Prostate gland (tissue), 2 donors: ENCODE measurements around the gene PCDH9.

Experiments used
- POLR2A ChIP-seq: fragments of 450-650 bp; IDR thresholded peaks from one replicate; pipeline ENCODE4 v1.6.1; 2016; ENCODE audit warnings: antibody characterized with exemption, mild to moderate bottlenecking
- TF ChIP-seq, protein P1 (sequence below), 4 experiments: fragments of 200-600 bp in 2 of 4; fragments of 450-650 bp in 2 of 4; sonication (generic) in 2 of 4; IDR thresholded peaks; 1 replicate in 3 of 4; 2 replicates in 1 of 4; pipeline ENCODE4 v1.5.1; 2016 to 2019; ENCODE audit warnings: antibody characterized with exemption in 4 of 4, mild to moderate bottlenecking in 2 of 4, moderate library complexity in 2 of 4

DNA sequence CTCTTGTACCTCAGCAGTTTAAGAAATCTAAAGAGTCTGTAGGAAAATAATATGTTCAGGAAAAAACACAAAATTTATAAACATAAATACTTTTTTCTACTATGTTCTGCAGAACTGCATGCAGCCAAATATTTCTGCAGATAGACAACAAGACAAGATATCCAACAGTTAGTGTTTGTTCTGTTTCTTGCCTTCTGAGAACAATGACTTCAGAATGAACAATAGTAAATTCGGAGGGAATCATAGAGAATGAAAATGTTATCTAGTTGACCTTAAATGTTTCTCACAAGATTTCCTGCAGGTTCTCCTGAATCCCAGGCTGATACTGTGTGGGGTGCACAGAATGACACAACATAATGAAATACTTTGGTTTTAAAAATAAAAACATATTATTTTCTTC, 180.4 kb downstream of the PCDH9 start:
- TF ChIP-seq POLR2A = no peak
- TF ChIP-seq, protein P1, sequence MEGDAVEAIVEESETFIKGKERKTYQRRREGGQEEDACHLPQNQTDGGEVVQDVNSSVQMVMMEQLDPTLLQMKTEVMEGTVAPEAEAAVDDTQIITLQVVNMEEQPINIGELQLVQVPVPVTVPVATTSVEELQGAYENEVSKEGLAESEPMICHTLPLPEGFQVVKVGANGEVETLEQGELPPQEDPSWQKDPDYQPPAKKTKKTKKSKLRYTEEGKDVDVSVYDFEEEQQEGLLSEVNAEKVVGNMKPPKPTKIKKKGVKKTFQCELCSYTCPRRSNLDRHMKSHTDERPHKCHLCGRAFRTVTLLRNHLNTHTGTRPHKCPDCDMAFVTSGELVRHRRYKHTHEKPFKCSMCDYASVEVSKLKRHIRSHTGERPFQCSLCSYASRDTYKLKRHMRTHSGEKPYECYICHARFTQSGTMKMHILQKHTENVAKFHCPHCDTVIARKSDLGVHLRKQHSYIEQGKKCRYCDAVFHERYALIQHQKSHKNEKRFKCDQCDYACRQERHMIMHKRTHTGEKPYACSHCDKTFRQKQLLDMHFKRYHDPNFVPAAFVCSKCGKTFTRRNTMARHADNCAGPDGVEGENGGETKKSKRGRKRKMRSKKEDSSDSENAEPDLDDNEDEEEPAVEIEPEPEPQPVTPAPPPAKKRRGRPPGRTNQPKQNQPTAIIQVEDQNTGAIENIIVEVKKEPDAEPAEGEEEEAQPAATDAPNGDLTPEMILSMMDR (IDR thresholded peaks at IDR 0.05) = no peak
